HepG2 (cell line): ENCODE results near the gene ABHD2. TPM values are rescaled to one million over a fixed set of nuclear protein-coding genes. Genes with fewer than 3 reads are reported as not detected.

Experiments used
- ATAC-seq: fragments of 200-7000 bp; cut with Tn5 transposase; 3 replicates; pipeline ENCODE4 v1.9.1; 2020; ENCODE audit warnings: mild to moderate bottlenecking, moderate library complexity
- BruUV-seq: library from RNA; stranded (reverse); fragments of 400-500 nt; replicated peaks from 2 replicates; lab custom pipeline; 2021; lab: Mats Ljungman, UMichigan
- CTCF ChIA-PET: fragments of 300-600 bp; formaldehyde crosslinking; extraction: SDS; loops from one replicate; lab custom pipeline; 2021; ENCODE audit warnings: low total read pairs, inconsistent platforms, low intra/inter-chr PET ratio; lab: Yijun Ruan, JAX
- POLR2A ChIA-PET: fragments of 350-600 bp; sonication (Branson Sonifier 250); formaldehyde crosslinking; loops from one replicate; lab custom pipeline; 2020; ENCODE audit warnings: antibody characterized with exemption, inconsistent platforms; lab: Yijun Ruan, JAX
- DNase-seq: peaks from one replicate; pipeline ENCODE4 v3.0.0-alpha.2; 2015; ENCODE audit warnings: low spot score
- FAIRE-seq: peaks from 3 replicates; lab custom pipeline; 2011; peaks lifted over from hg19 to GRCh38; lab: Jason Lieb, UNC
- H2AFZ ChIP-seq: one replicate; pipeline ENCODE4 v1.6.1; 2011; ENCODE audit warnings: low read length, inconsistent platforms
- H3K27ac ChIP-seq: fragments of 300-600 bp; 3 replicates; pipeline ENCODE4 v1.8.0; 2011; ENCODE audit warnings: mixed run types, mild to moderate bottlenecking, mixed read lengths, low read length, inconsistent platforms; ENCODE audit not compliant: insufficient read depth; ENCODE audit errors: extremely low read length
- H3K27me3 ChIP-seq, 2 experiments: fragments of 200-600 bp in 1 of 2; 2 replicates in 1 of 2; 3 replicates in 1 of 2; pipeline versions ENCODE4 v1.6.0 to v1.8.0; 2011; ENCODE audit warnings: low read length in 2 of 2, mild to moderate bottlenecking in 2 of 2, moderate library complexity in 2 of 2, inconsistent platforms in 1 of 2; ENCODE audit not compliant: insufficient read depth in 2 of 2, control insufficient read depth in 1 of 2
- H3K36me3 ChIP-seq, 2 experiments: fragments of 200-600 bp in 1 of 2; replicated peaks in 1 of 2; 2 replicates in 1 of 2; 3 replicates in 1 of 2; pipeline versions ENCODE4 v1.5.1 to v1.8.0; 2011; ENCODE audit warnings: low read length in 2 of 2, inconsistent platforms in 1 of 2; ENCODE audit not compliant: insufficient read depth in 2 of 2, control insufficient read depth in 1 of 2
- H3K4me1 ChIP-seq: 2 replicates; pipeline ENCODE4 v1.5.1; 2012; ENCODE audit warnings: low read length, inconsistent platforms; ENCODE audit not compliant: insufficient read depth
- H3K4me2 ChIP-seq: 2 replicates; pipeline ENCODE4 v1.6.0; 2011; ENCODE audit warnings: low read depth, low read length, inconsistent platforms
- H3K4me3 ChIP-seq, 3 experiments: fragments of 200-600 bp in 1 of 3; sonication (generic), shearing (Covaris generic) in 1 of 3; replicated peaks in 1 of 3; 2 replicates each; pipeline ENCODE4 v1.5.1; 2011 to 2016; ENCODE audit warnings: low read length in 3 of 3, inconsistent platforms in 2 of 3, low read depth in 2 of 3, mild to moderate bottlenecking in 2 of 3, control low read depth in 1 of 3, mixed read lengths in 1 of 3; ENCODE audit not compliant: insufficient read depth in 1 of 3
- H3K79me2 ChIP-seq: one replicate; pipeline ENCODE4 v1.6.1; 2011; ENCODE audit warnings: low read length, inconsistent platforms; ENCODE audit not compliant: insufficient read depth
- H3K9ac ChIP-seq: 2 replicates; pipeline ENCODE4 v1.6.0; 2011; ENCODE audit warnings: mild to moderate bottlenecking, low read depth, low read length, inconsistent platforms; ENCODE audit not compliant: insufficient read depth
- H3K9me3 ChIP-seq: 2 replicates; pipeline ENCODE4 v1.5.1; 2012; ENCODE audit warnings: mild to moderate bottlenecking, low read length
- H4K20me1 ChIP-seq: 2 replicates; pipeline ENCODE4 v1.6.0; 2011; ENCODE audit warnings: inconsistent platforms, mild to moderate bottlenecking, low read length, moderate library complexity; ENCODE audit not compliant: insufficient read depth
- CEBPG ChIP-seq: IDR thresholded peaks from 2 replicates; pipeline ENCODE4 v1.6.1; 2016
- GTF2F1 ChIP-seq: fragments of 150-350 bp; IDR thresholded peaks from 2 replicates; pipeline ENCODE4 v1.6.1; 2014; ENCODE audit warnings: low read length
- JUN ChIP-seq: sonication (generic); formaldehyde crosslinking; IDR thresholded peaks from 2 replicates; pipeline ENCODE4 v1.4.0; 2020; ENCODE audit warnings: mild to moderate bottlenecking, missing genetic modification reagents
- RFXAP ChIP-seq: sonication (generic); formaldehyde crosslinking; IDR thresholded peaks from 2 replicates; pipeline ENCODE4 v1.4.0; 2020; ENCODE audit warnings: missing genetic modification reagents, borderline replicate concordance
- ZBTB2 ChIP-seq: sonication (generic); formaldehyde crosslinking; IDR thresholded peaks from 2 replicates; pipeline ENCODE4 v1.8.0; 2022; ENCODE audit warnings: low read depth, missing genetic modification reagents
- ZBTB7A ChIP-seq: sonication (generic); formaldehyde crosslinking; IDR thresholded peaks from 2 replicates; pipeline ENCODE4 v1.8.0; 2022; ENCODE audit warnings: mild to moderate bottlenecking, missing genetic modification reagents
- ZNF354B ChIP-seq: sonication (generic); formaldehyde crosslinking; IDR thresholded peaks from 2 replicates; pipeline ENCODE4 v1.8.0; 2022; ENCODE audit warnings: mild to moderate bottlenecking, missing genetic modification reagents
- ZNF367 ChIP-seq: sonication (generic); formaldehyde crosslinking; IDR thresholded peaks from 2 replicates; pipeline ENCODE4 v1.4.0; 2020; ENCODE audit warnings: missing genetic modification reagents, borderline replicate concordance
- WGBS: methylation state at CpG from one replicate; pipeline ENCODE4 v1.1.6; 2017; ENCODE audit warnings: low lambda C conversion rate; 5-methylcytosine and 5-hydroxymethylcytosine counted together
- in situ Hi-C: cut with HindIII; loops from 2 replicates; pipeline ENCODE4 v1.10.0; 2017; ENCODE audit warnings: low pct_unique_long_range_greater_than_20kb; ENCODE audit not compliant: extremely low pct_ligation_motif_present
- intact Hi-C: fragments of 100-400 bp; cut with micrococcal nuclease; formaldehyde crosslinking; loops from one replicate; pipeline ENCODE4 v1.10.0; 2022; ENCODE audit not compliant: unreplicated experiment
- polyA plus RNA-seq, 8 experiments: library from polyadenylated mRNA; depleted of rRNA in 3 of 8; stranded (reverse) in 7 of 8; unstranded in 1 of 8; fragments of >200 nt; fragmentation: Illumina TruSeq in 4 of 8; extraction: Trizol in 4 of 8; gene quantifications; 2 replicates each; pipeline versions ENCODE4 v1.2.1 to v1.2.3, GENCODE V29; 2011 to 2016; ENCODE audit warnings: low read depth in 4 of 8, missing spikeins in 1 of 8, mixed read lengths in 1 of 8; ENCODE audit not compliant: insufficient read depth in 1 of 8
- total RNA-seq, 5 experiments: library from RNA; depleted of rRNA; stranded (reverse); fragments of >200 nt; fragmentation: Illumina TruSeq; extraction: Trizol; gene quantifications; 2 replicates each; pipeline ENCODE4 v1.2.3, GENCODE V29; 2016; ENCODE audit warnings: low read depth in 1 of 5

ABHD2 gene
- total and polyA plus RNA-seq, 2 of the 13 experiments (the other 11 are each of a cell fraction or from before 2014, with no cell fraction given), result 14.8 to 22.4 TPM

GRCh38 chr15:89103481-89104171 lies 15.4 kb downstream of the ABHD2 start:
- TF ChIP-seq ZBTB2 (no peak), JUN (CRISPR knock-in tag) (no peak), ZNF367 (CRISPR knock-in tag) (no peak), ZBTB7A (no peak), GTF2F1 (no peak), ZNF354B (CRISPR knock-in tag) (no peak), RFXAP (CRISPR knock-in tag) (no peak), CEBPG (CRISPR knock-in tag) (no peak)
- BruUV-seq, result no TSS peak
- H3K4me3 ChIP-seq, result no peak overlapping the region
- no peak overlapping the region for H2AFZ ChIP-seq
- no peaks in the 10 kb centered on the region for H4K20me1 ChIP-seq
- H3K27me3 ChIP-seq, result no peaks in the 10 kb centered on the region
- H3K9me3 ChIP-seq, result no peaks in the 10 kb centered on the region
- ChIA-PET POLR2A (no interaction called here), CTCF (no interaction called here)
- no peak for DNase-seq
- intact Hi-C loops, result no loop called here
- no peak overlapping the region for H3K27ac ChIP-seq
- H3K9ac ChIP-seq, result no peak overlapping the region
- no peak overlapping the region for H3K4me2 ChIP-seq
- no peak for FAIRE-seq
- H3K79me2 ChIP-seq, result peaks cover 4% of the 10 kb centered on the region
- peaks cover 57% of the 10 kb centered on the region for H3K4me1 ChIP-seq
- 99% methylated on average over 4 of the region's 5 CpGs for WGBS
- H3K36me3 ChIP-seq, result peaks cover 3 to 7% of the 10 kb centered on the region in 2 experiments; a peak in 3 of 5 replicates
- ATAC-seq, result no peak
- in situ Hi-C loops, result no loop called here
